ENCODE results near the gene ZNF266.
A peak's percentile ranks its signal among the peaks of the same experiment; 100 is the strongest.

ZNF266 gene

DNA sequence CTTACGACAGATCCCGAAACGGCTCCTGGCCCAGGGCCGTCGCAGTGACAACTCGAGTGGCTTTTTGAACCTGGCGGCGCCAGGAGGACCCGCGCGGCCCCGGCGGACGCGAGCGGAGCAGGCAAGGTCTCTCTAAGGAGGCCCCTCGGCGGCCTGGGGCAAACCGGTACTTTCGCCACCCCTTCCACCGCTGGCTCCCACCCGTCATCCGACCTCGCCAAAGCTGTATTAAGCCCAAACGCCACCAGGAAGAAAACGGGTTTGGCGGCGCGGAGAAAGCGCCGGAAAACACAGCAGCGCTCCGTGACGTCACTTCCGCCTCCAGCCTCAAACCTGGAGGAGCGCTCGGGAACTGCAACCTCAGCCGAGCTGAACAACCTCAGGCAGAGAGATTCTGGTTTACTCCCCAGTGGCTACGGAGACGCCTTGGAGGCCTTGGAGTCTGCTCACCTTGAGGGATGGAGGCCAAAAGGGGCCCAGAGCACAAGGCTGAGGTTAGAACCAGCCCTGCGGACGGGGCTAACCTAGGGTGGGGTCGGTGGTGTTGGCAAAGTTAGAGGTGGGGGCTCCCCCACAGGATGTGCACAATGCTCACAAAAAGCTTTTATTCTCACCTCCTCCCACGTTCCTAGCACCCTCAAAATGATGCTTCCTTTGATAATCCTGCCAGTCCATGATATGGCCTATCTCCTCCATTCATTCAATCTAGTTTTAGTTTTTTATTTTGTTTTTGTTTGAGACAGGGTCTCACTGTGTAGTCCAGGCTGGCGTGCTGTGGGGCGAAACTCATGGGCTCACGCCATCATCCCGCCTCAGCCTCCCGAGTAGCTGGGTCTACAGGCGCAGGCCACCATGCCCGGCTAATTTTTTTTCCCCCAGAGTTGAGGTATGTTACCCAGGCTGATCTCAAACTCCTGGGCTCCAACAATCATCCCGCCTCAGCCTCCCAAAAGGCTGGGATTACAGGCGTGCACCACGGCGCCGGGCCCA lies at the start of gene ZNF266:
Gene ZNF266, minus strand, starts transcription at position 295 of the 990 bp plus-strand sequence. CDS start 15,484 bp downstream, outside the sequence.
- Histone ChIP-seq H3K36me3 (ENCODE audit: insufficient read depth, low read length) (peaks cover 33% of the 10 kb centered on the region), H3K4me3 (peak within 1 kb of the TSS; percentile 78), H3K9ac (ENCODE audit: insufficient read length) (peak within 1 kb of the TSS; percentile 97), H3K27ac (peak within 1 kb of the TSS; percentile 65), H3K9me3 (ENCODE audit: low read depth, low read length) (no peaks in the 10 kb centered on the region)
- TF ChIP-seq POLR2AphosphoS5 (IDR thresholded peaks at IDR 0.05; ENCODE audit: borderline replicate concordance, low read depth, low read length) (peak; percentile 87), EZH2 (IDR thresholded peaks at IDR 0.05) (no peak), FOXP2 (optimal IDR thresholded peaks at IDR 0.05; ENCODE audit: control extremely low read depth, extremely low read length, insufficient read depth) (peak; percentile 93)
- DNase-seq (ENCODE audit: low read depth, low spot score) = peak; percentile 47

DNA sequence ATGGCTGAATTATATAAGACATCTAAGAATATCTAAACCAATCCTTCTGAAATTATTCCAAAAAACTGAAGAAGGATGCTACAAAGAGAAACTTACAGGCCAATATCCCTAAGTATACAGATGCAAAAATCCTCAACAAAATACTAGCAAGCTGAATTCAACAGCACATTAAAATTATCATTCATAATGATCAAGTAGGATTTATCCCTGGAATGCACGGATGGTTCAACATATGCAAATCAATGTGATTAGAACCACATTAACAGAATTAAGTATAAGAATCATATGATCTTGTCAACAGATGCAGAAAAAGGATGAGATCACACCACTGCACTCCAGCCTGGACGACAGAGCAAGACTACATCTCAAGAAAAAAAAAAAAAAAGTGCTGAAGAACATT lies 49.8 kb upstream of the ZNF266 start:
- no peak overlapping the region for H3K27ac ChIP-seq
- TF ChIP-seq POLR2AphosphoS5 (IDR thresholded peaks at IDR 0.05; ENCODE audit: borderline replicate concordance, low read depth, low read length) (no peak), FOXP2 (optimal IDR thresholded peaks at IDR 0.05; ENCODE audit: control extremely low read depth, extremely low read length, insufficient read depth) (no peak), EZH2 (IDR thresholded peaks at IDR 0.05) (no peak)
- H3K9me3 ChIP-seq (ENCODE audit: low read depth, low read length) = no peaks in the 10 kb centered on the region

DNA sequence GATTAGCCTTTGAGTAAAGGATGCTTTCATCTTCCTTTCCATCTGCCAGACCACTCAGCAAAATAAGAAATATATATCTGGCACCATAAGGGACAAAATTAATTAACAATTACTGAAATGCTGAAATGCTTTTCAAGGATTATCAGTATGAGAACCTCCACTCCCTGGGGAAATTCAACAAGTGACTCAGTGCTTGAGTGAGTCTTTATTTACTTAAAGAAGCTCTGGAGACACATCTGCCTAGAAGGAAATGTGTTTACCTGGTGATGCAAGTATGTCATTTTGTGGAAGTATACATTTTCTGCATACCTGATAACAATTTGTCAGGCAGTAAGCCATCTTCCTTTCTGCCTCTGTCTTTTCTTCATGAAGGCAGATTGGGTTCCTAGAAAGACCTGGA lies 39.6 kb upstream of the ZNF266 start:
- H3K4me3 ChIP-seq = no peak overlapping the region
- H3K27ac ChIP-seq = no peak overlapping the region
- peaks cover 7% of the 10 kb centered on the region; the same call in 1 of the 2 replicates for H3K9me3 ChIP-seq (ENCODE audit: low read depth, low read length)
- H3K36me3 ChIP-seq (ENCODE audit: insufficient read depth, low read length) = no peaks in the 10 kb centered on the region
- DNase-seq (ENCODE audit: low read depth, low spot score) = no peak
- TF ChIP-seq FOXP2 (optimal IDR thresholded peaks at IDR 0.05; ENCODE audit: control extremely low read depth, extremely low read length, insufficient read depth) = no peak
- TF ChIP-seq POLR2AphosphoS5 (IDR thresholded peaks at IDR 0.05; ENCODE audit: borderline replicate concordance, low read depth, low read length) = no peak
- no peak for TF ChIP-seq EZH2 (IDR thresholded peaks at IDR 0.05)
- no peak overlapping the region for H3K9ac ChIP-seq (ENCODE audit: insufficient read length)

More for the DNA sequence above, 49.8 kb upstream of the ZNF266 start:
- no peak overlapping the region for H3K4me3 ChIP-seq
- H3K36me3 ChIP-seq (ENCODE audit: insufficient read depth, low read length) = no peaks in the 10 kb centered on the region
- DNase-seq (ENCODE audit: low read depth, low spot score) = no peak
- no peak overlapping the region for H3K9ac ChIP-seq (ENCODE audit: insufficient read length)

DNA sequence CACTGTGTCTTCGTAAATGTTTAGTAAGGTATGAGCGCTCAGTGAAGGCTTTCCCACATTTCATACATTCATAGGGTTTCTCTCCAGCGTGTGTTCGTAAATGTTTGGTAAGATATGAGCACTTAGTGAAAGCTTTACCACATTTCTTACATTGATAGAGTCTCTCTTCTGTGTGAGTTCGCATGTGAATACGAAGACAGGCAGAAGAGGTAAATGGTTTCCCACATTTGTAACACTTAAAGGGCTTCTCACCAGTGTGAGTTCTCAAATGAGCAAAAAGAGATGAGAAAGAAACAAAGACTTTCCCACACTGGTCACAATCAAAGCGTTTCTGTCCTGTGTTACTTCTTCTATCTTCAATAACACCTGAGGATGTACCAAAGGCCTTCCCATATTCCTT lies 31.8 kb upstream of the ZNF266 start:
- Histone ChIP-seq H3K9me3 (ENCODE audit: low read depth, low read length) (peaks cover 8% of the 10 kb centered on the region; the same call in 1 of the 2 replicates), H3K27ac (no peak overlapping the region), H3K4me3 (no peak overlapping the region), H3K9ac (ENCODE audit: insufficient read length) (no peak overlapping the region), H3K36me3 (ENCODE audit: insufficient read depth, low read length) (peaks cover 3% of the 10 kb centered on the region; the same call in 1 of the 2 replicates)
- TF ChIP-seq EZH2 (IDR thresholded peaks at IDR 0.05) (no peak), POLR2AphosphoS5 (IDR thresholded peaks at IDR 0.05; ENCODE audit: borderline replicate concordance, low read depth, low read length) (no peak), FOXP2 (optimal IDR thresholded peaks at IDR 0.05; ENCODE audit: control extremely low read depth, extremely low read length, insufficient read depth) (no peak)
- DNase-seq (ENCODE audit: low read depth, low spot score) = no peak

DNA sequence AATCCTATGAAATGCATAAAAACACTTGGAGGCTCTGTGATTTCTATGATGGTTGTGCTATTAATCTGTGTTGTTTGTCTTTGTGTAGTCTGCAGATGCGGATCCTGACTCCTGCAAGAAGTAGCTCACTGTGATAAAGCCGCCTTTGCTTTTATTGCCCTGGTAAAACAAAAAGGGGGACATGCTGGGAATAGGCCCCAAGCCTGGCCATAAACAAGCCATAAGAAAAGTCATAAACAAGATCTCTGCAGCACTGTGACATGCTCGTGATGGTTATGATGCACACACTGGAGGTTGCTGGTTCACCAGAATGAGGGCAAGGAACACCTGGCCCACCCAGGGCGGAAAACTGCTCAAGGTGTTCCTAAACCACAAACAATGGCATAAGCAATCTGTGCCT lies 26.6 kb upstream of the ZNF266 start:
- no peak overlapping the region for H3K9ac ChIP-seq (ENCODE audit: insufficient read length)
- H3K4me3 ChIP-seq = no peak overlapping the region
- no peaks in the 10 kb centered on the region for H3K36me3 ChIP-seq (ENCODE audit: insufficient read depth, low read length)
- DNase-seq (ENCODE audit: low read depth, low spot score) = no peak
- no peak overlapping the region for H3K27ac ChIP-seq
- TF ChIP-seq FOXP2 (optimal IDR thresholded peaks at IDR 0.05; ENCODE audit: control extremely low read depth, extremely low read length, insufficient read depth) (no peak), POLR2AphosphoS5 (IDR thresholded peaks at IDR 0.05; ENCODE audit: borderline replicate concordance, low read depth, low read length) (no peak), EZH2 (IDR thresholded peaks at IDR 0.05) (no peak)
- H3K9me3 ChIP-seq (ENCODE audit: low read depth, low read length) = peaks cover 2% of the 10 kb centered on the region; the same call in 1 of the 2 replicates

DNA sequence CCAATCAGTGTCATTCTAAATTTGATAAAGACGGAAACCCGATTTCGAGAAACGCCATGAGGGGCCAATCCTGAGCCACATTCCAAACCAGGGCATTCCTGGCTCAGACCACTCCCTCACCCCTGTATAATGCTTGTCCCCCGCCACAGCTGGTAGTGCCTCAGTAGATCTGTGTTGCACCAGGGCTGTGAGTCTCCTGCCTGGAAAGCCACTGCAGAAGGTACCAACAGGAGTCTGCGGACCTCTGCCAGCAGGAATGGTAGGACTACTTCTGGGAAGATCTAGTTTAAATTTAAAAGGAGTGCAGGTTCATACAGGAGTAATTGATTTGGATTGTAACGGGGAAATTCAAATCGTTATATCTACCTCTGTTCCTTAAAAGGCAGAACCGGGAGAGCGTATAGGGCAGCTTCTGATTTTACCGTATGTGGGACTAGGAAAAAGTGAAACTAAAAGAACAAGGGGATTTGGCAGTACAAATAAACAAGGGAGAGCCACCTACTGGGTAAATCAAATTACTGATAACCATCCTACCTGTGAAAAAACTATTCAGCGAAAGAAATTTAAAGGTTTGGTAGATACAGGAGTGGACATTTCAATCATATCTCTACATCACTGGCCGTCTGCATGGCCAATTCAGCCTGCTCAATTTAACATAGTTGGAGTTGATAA lies 20.8 kb upstream of the ZNF266 start:
- H3K9me3 ChIP-seq (ENCODE audit: low read depth, low read length) = peaks cover 4% of the 10 kb centered on the region; the same call in 1 of the 2 replicates
- no peak overlapping the region for H3K9ac ChIP-seq (ENCODE audit: insufficient read length)
- TF ChIP-seq POLR2AphosphoS5 (IDR thresholded peaks at IDR 0.05; ENCODE audit: borderline replicate concordance, low read depth, low read length) = no peak
- no peak for TF ChIP-seq EZH2 (IDR thresholded peaks at IDR 0.05)
- TF ChIP-seq FOXP2 (optimal IDR thresholded peaks at IDR 0.05; ENCODE audit: control extremely low read depth, extremely low read length, insufficient read depth) = no peak
- 0 out of 2 replicates have a peak overlapping the region, but pooled peaks have one; percentile 9 for H3K4me3 ChIP-seq
- no peak overlapping the region for H3K27ac ChIP-seq
- no peak for DNase-seq (ENCODE audit: low read depth, low spot score)
- H3K36me3 ChIP-seq (ENCODE audit: insufficient read depth, low read length) = no peaks in the 10 kb centered on the region

DNA sequence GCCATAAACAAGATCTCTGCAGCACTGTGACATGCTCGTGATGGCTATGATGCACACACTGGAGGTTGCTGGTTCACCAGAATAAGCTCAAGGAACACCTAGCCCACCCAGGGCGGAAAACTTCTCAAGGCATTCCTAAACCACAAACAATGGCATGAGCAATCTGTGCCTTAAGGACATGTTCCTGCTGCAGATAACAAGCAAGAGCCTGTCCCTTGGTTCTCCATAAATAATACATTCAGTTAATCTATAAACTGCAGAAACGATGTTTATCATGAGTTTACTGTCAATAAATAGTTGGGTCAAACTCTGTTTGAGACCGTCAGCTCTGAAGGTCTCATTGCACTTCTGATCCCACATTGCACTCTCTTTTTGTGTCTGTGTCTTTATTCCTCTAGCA lies 18.6 kb upstream of the ZNF266 start:
- no peak overlapping the region for H3K27ac ChIP-seq
- H3K9ac ChIP-seq (ENCODE audit: insufficient read length) = no peak overlapping the region
- TF ChIP-seq EZH2 (IDR thresholded peaks at IDR 0.05) (no peak), FOXP2 (optimal IDR thresholded peaks at IDR 0.05; ENCODE audit: control extremely low read depth, extremely low read length, insufficient read depth) (no peak), POLR2AphosphoS5 (IDR thresholded peaks at IDR 0.05; ENCODE audit: borderline replicate concordance, low read depth, low read length) (no peak)
- no peak for DNase-seq (ENCODE audit: low read depth, low spot score)
- H3K9me3 ChIP-seq (ENCODE audit: low read depth, low read length) = peaks cover 4% of the 10 kb centered on the region; the same call in 1 of the 2 replicates
- H3K36me3 ChIP-seq (ENCODE audit: insufficient read depth, low read length) = no peaks in the 10 kb centered on the region
- no peak overlapping the region for H3K4me3 ChIP-seq

DNA sequence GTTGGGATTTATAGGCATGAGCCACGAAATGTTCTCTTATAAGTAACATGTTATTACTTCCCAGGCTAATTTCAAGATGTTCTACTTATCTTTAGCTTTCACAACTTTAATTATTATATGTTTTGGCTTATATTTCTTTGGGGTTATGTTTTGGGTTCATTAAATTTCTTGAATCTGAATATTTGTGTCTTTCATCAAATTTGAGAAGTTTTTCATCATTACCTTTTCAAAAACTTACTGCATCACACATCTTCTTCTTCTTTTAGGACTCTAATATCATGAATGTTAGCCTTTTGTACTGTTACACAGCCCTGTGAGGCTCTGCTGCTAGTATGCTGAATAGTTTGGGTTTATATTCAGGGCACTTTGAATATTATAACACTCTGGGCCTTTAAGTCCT lies 9.7 kb upstream of the ZNF266 start:
- H3K36me3 ChIP-seq (ENCODE audit: insufficient read depth, low read length) = no peaks in the 10 kb centered on the region
- no peaks in the 10 kb centered on the region for H3K9me3 ChIP-seq (ENCODE audit: low read depth, low read length)
- no peak for TF ChIP-seq FOXP2 (optimal IDR thresholded peaks at IDR 0.05; ENCODE audit: control extremely low read depth, extremely low read length, insufficient read depth)
- no peak overlapping the region for H3K4me3 ChIP-seq
- H3K27ac ChIP-seq = no peak overlapping the region
- no peak for DNase-seq (ENCODE audit: low read depth, low spot score)
- no peak overlapping the region for H3K9ac ChIP-seq (ENCODE audit: insufficient read length)

Measured in SK-N-MC (cell line).